Parathyroid adenoma (tissue), 2 donors: ENCODE measurements around the gene CREG1.

ENCODE experiments used
- H2AFZ ChIP-seq: fragments of 300-600 bp; sonication (generic); one replicate; pipeline ENCODE4 v1.7.0; 2017; ENCODE audit warnings: antibody characterized with exemption, mild to moderate bottlenecking
- H3K27ac ChIP-seq: fragments of 300-600 bp; sonication (generic); one replicate; pipeline ENCODE4 v1.7.0; 2017
- H3K27me3 ChIP-seq: fragments of 300-600 bp; sonication (generic); one replicate; pipeline ENCODE4 v1.7.0; 2017; ENCODE audit warnings: low read length; ENCODE audit not compliant: control insufficient read depth, insufficient read depth
- H3K36me3 ChIP-seq: fragments of 300-600 bp; sonication (generic); one replicate; pipeline ENCODE4 v1.7.0; 2017; ENCODE audit warnings: low read length; ENCODE audit not compliant: control insufficient read depth, insufficient read depth
- H3K4me1 ChIP-seq: fragments of 300-600 bp; sonication (generic); one replicate; pipeline ENCODE4 v1.7.0; 2017; ENCODE audit warnings: control low read depth
- H3K4me2 ChIP-seq: fragments of 300-600 bp; sonication (generic); one replicate; pipeline ENCODE4 v1.7.0; 2017; ENCODE audit warnings: low read length
- H3K4me3 ChIP-seq: fragments of 300-600 bp; sonication (generic); one replicate; pipeline ENCODE4 v1.7.0; 2017; ENCODE audit warnings: low read depth, low read length
- H3K79me2 ChIP-seq: fragments of 300-600 bp; sonication (generic); one replicate; pipeline ENCODE4 v1.7.0; 2017; ENCODE audit warnings: control low read depth
- H3K9ac ChIP-seq: fragments of 300-600 bp; sonication (generic); one replicate; pipeline ENCODE4 v1.7.0; 2017; ENCODE audit warnings: mild to moderate bottlenecking
- H3K9me3 ChIP-seq: fragments of 300-600 bp; sonication (generic); one replicate; pipeline ENCODE4 v1.7.0; 2017; ENCODE audit warnings: low read length; ENCODE audit not compliant: control insufficient read depth
- TF ChIP-seq, protein P1 (sequence below): fragments of 300-600 bp; sonication (generic); IDR thresholded peaks from one replicate; pipeline ENCODE4 v1.7.0; 2017; ENCODE audit warnings: antibody characterized with exemption, mild to moderate bottlenecking
- donor health status: primary hyperparathyroidism.

Gene CREG1

GRCh38 chr1:167566766-167567165, 13.2 kb upstream of the CREG1 start:
- no peaks in the 10 kb centered on the region for H3K27me3 ChIP-seq
- H3K4me2 ChIP-seq: no peak overlapping the region
- H3K27ac ChIP-seq: no peak overlapping the region
- H3K4me1 ChIP-seq: no peaks in the 10 kb centered on the region
- no peaks in the 10 kb centered on the region for H3K9me3 ChIP-seq
- no peaks in the 10 kb centered on the region for H3K79me2 ChIP-seq
- TF ChIP-seq, protein P1, sequence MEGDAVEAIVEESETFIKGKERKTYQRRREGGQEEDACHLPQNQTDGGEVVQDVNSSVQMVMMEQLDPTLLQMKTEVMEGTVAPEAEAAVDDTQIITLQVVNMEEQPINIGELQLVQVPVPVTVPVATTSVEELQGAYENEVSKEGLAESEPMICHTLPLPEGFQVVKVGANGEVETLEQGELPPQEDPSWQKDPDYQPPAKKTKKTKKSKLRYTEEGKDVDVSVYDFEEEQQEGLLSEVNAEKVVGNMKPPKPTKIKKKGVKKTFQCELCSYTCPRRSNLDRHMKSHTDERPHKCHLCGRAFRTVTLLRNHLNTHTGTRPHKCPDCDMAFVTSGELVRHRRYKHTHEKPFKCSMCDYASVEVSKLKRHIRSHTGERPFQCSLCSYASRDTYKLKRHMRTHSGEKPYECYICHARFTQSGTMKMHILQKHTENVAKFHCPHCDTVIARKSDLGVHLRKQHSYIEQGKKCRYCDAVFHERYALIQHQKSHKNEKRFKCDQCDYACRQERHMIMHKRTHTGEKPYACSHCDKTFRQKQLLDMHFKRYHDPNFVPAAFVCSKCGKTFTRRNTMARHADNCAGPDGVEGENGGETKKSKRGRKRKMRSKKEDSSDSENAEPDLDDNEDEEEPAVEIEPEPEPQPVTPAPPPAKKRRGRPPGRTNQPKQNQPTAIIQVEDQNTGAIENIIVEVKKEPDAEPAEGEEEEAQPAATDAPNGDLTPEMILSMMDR: no peak
- H3K4me3 ChIP-seq: no peak overlapping the region
- H3K9ac ChIP-seq: no peak overlapping the region
- no peak overlapping the region for H2AFZ ChIP-seq
- no peaks in the 10 kb centered on the region for H3K36me3 ChIP-seq

DNA sequence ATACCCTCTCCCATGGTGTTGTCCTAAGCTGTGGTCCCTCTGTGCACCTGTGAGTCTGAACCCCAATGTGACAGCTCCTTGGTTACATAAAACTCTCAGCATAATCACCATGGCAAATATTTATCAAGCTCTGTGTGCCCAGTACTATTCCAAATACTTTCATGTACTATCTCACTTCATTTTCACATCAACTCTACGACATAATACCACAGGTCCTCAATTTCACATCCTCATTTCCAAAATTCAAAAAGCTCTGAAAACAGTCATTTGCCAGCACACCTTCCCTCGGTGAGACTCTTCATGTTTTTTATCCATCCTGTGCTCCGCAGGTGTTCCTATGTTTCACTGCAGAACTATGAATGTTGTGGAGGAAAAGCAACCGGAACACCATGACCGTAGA, 12.4 kb upstream of the CREG1 start:
- H3K9me3 ChIP-seq: no peaks in the 10 kb centered on the region
- no peak overlapping the region for H2AFZ ChIP-seq
- TF ChIP-seq, protein P1: no peak
- no peaks in the 10 kb centered on the region for H3K4me1 ChIP-seq
- H3K9ac ChIP-seq: no peak overlapping the region
- H3K79me2 ChIP-seq: no peaks in the 10 kb centered on the region
- no peaks in the 10 kb centered on the region for H3K36me3 ChIP-seq
- no peak overlapping the region for H3K4me3 ChIP-seq
- H3K27ac ChIP-seq: no peak overlapping the region
- no peak overlapping the region for H3K4me2 ChIP-seq
- no peaks in the 10 kb centered on the region for H3K27me3 ChIP-seq

- TF ChIP-seq, protein P1: no peak
- Histone ChIP-seq H3K79me2 (no peaks in the 10 kb centered on the region), H3K27ac (no peak overlapping the region), H3K4me3 (no peak overlapping the region), H3K9ac (no peak overlapping the region), H3K27me3 (no peaks in the 10 kb centered on the region), H3K4me2 (no peak overlapping the region), H3K9me3 (no peaks in the 10 kb centered on the region), H3K36me3 (no peaks in the 10 kb centered on the region), H3K4me1 (no peaks in the 10 kb centered on the region), H2AFZ (no peak overlapping the region)
These were observed 11.2 kb upstream of the CREG1 start for GRCh38 chr1:167564612-167565270.

GRCh38 chr1:167563579-167564246, 10.2 kb upstream of the CREG1 start:
- Histone ChIP-seq H3K27me3 (no peaks in the 10 kb centered on the region), H3K4me1 (no peaks in the 10 kb centered on the region), H2AFZ (no peak overlapping the region), H3K9me3 (no peaks in the 10 kb centered on the region), H3K4me3 (no peak overlapping the region), H3K36me3 (no peaks in the 10 kb centered on the region), H3K4me2 (no peak overlapping the region), H3K27ac (no peak overlapping the region), H3K9ac (no peak overlapping the region), H3K79me2 (no peaks in the 10 kb centered on the region)
- TF ChIP-seq, protein P1: no peak

GRCh38 chr1:167562702-167563101, 9.1 kb upstream of the CREG1 start:
- no peak overlapping the region for H3K4me2 ChIP-seq
- no peak overlapping the region for H3K27ac ChIP-seq
- TF ChIP-seq, protein P1: no peak
- H2AFZ ChIP-seq: no peak overlapping the region
- H3K9ac ChIP-seq: no peak overlapping the region
- no peaks in the 10 kb centered on the region for H3K79me2 ChIP-seq
- H3K27me3 ChIP-seq: no peaks in the 10 kb centered on the region
- H3K36me3 ChIP-seq: no peaks in the 10 kb centered on the region
- no peaks in the 10 kb centered on the region for H3K9me3 ChIP-seq
- no peak overlapping the region for H3K4me3 ChIP-seq
- no peaks in the 10 kb centered on the region for H3K4me1 ChIP-seq
